Panc1 (cell line): ENCODE measurements around the gene ACAD9. TPM values are rescaled to one million over a fixed set of nuclear protein-coding genes. Genes with fewer than 3 reads are reported as not detected.

Experiments
- ATAC-seq: fragments of 200-7000 bp; cut with Tn5 transposase; 2 replicates; pipeline ENCODE4 v1.9.1; 2020; ENCODE audit warnings: mild to moderate bottlenecking, moderate library complexity
- BruUV-seq: library from RNA; stranded (reverse); fragments of 400-500 nt; replicated peaks from 2 replicates; lab custom pipeline; 2021; lab: Mats Ljungman, UMichigan
- CTCF ChIA-PET: fragments of 300-600 bp; sonication (Branson Sonifier 250); formaldehyde crosslinking; loops from one replicate; lab custom pipeline; 2022; ENCODE audit warnings: antibody characterized with exemption; lab: Charles Lee
- POLR2A ChIA-PET: fragments of 300-600 bp; sonication (Branson Sonifier 250); formaldehyde crosslinking; loops from one replicate; lab custom pipeline; 2022; ENCODE audit warnings: antibody characterized with exemption; lab: Charles Lee
- DNase-seq: peaks from one replicate; pipeline ENCODE4 v3.0.0-alpha.2; 2010; ENCODE audit warnings: low read depth, low spot score
- H3K27ac ChIP-seq: 2 replicates; pipeline ENCODE4 v1.5.1; 2011; ENCODE audit warnings: mild to moderate bottlenecking, low read length, inconsistent platforms
- H3K27me3 ChIP-seq: fragments of 200-500 bp; sonication (Bioruptor generic); 2 replicates; pipeline ENCODE4 v1.6.0; 2014; ENCODE audit warnings: low read length, inconsistent platforms; ENCODE audit not compliant: control insufficient read depth, insufficient read depth
- H3K36me3 ChIP-seq: fragments of 200-500 bp; sonication (Bioruptor generic); 2 replicates; pipeline ENCODE4 v1.5.1; 2014; ENCODE audit warnings: inconsistent platforms, mild to moderate bottlenecking, low read length, moderate library complexity; ENCODE audit not compliant: control insufficient read depth, insufficient read depth
- H3K4me1 ChIP-seq: 2 replicates; pipeline ENCODE4 v1.5.1; 2011; ENCODE audit warnings: inconsistent platforms, mild to moderate bottlenecking, low read length, moderate library complexity; ENCODE audit not compliant: control insufficient read depth, insufficient read depth
- H3K4me3 ChIP-seq, 2 experiments: 2 replicates each; pipeline ENCODE4 v1.5.1; 2011 to 2012; ENCODE audit warnings: low read depth in 2 of 2, low read length in 2 of 2, mild to moderate bottlenecking in 2 of 2, inconsistent platforms in 1 of 2, moderate library complexity in 1 of 2
- H3K9me3 ChIP-seq: fragments of 200-500 bp; sonication (Bioruptor generic); 2 replicates; pipeline ENCODE4 v1.5.1; 2014; ENCODE audit warnings: low read depth, mild to moderate bottlenecking, inconsistent platforms, low read length, moderate library complexity; ENCODE audit not compliant: control insufficient read depth, insufficient read depth
- POLR2AphosphoS5 ChIP-seq: IDR thresholded peaks from 2 replicates; pipeline ENCODE4 v1.6.1; 2012; ENCODE audit warnings: mild to moderate bottlenecking, low read depth, low read length, moderate library complexity
- SIN3A ChIP-seq: IDR thresholded peaks from 2 replicates; pipeline ENCODE4 v1.6.1; 2012; ENCODE audit warnings: low read depth, mild to moderate bottlenecking, low read length, moderate library complexity, borderline replicate concordance; ENCODE audit not compliant: insufficient read depth
- TCF7L2 ChIP-seq: IDR thresholded peaks from 2 replicates; pipeline ENCODE4 v1.6.1; 2011; ENCODE audit warnings: mild to moderate bottlenecking, low read depth, low read length, inconsistent platforms
- in situ Hi-C: cut with HindIII; loops from 2 replicates; pipeline ENCODE4 v1.10.0; 2016; ENCODE audit warnings: low sequenced_read_pairs, low pct_unique_long_range_greater_than_20kb
- intact Hi-C: fragments of 100-400 bp; cut with micrococcal nuclease; formaldehyde crosslinking; loops from one replicate; pipeline ENCODE4 v1.10.0; 2022; ENCODE audit not compliant: unreplicated experiment
- total RNA-seq: library from RNA; stranded (reverse); gene quantifications from one replicate; pipeline ENCODE4 v1.2.1, GENCODE V29; 2021; ENCODE audit not compliant: unreplicated experiment
- TF ChIP-seq, protein P1 (sequence below): fragments of 450-650 bp; IDR thresholded peaks from 2 replicates; pipeline ENCODE4 v1.5.1; 2017; ENCODE audit warnings: mild to moderate bottlenecking
- TF ChIP-seq, protein P2 (sequence below), 2 experiments: IDR thresholded peaks; 2 replicates each; pipeline ENCODE4 v1.6.1; 2011 to 2012; ENCODE audit warnings: low read depth in 2 of 2, control low read depth in 1 of 2, low read length in 1 of 2, mild to moderate bottlenecking in 1 of 2, moderate library complexity in 1 of 2; ENCODE audit not compliant: insufficient read depth in 1 of 2

ACAD9 gene
- total RNA-seq, 1 experiment from 2014 or later: 70.9 TPM

DNA sequence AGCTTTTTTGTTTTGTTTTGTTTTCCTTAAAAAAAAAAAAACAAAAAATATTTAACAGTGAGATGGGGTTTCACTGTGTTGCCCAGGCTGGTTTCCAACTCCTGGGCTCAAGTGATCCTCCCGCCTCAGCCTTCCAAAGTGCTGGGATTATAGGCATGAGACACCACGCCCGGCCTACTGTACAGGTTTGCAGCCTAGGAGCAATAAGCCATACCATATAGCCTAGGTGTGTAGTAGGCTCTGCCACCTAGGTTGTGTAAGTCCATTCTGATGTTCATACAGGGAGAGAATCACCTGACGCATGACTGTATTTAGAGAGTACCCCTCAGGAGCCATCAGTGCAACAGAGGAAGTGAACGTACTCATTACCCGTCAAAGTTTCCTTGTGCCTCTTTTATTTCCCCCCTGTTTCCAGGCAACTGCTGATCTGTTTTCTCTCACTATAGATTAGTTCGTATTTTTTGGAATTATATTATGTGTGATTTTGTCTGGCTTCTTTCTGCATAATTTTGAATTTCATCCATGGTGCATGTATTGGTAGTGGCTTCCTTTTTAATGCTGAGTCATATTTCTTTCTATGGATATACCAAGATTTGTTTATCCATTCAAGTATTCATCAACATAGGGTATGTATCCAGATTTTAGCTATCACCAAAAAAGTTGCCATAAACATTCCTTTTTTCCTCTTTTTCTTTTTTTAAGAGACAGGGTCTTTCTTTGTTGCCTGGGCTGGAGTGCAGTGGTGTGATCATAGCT, 9.9 kb downstream of the ACAD9 start:
- CTCF ChIA-PET: no interaction called here
- in situ Hi-C loops: no loop called here
- peaks cover 2% of the 10 kb centered on the region; the same call in 1 of the 2 replicates for H3K36me3 ChIP-seq

DNA sequence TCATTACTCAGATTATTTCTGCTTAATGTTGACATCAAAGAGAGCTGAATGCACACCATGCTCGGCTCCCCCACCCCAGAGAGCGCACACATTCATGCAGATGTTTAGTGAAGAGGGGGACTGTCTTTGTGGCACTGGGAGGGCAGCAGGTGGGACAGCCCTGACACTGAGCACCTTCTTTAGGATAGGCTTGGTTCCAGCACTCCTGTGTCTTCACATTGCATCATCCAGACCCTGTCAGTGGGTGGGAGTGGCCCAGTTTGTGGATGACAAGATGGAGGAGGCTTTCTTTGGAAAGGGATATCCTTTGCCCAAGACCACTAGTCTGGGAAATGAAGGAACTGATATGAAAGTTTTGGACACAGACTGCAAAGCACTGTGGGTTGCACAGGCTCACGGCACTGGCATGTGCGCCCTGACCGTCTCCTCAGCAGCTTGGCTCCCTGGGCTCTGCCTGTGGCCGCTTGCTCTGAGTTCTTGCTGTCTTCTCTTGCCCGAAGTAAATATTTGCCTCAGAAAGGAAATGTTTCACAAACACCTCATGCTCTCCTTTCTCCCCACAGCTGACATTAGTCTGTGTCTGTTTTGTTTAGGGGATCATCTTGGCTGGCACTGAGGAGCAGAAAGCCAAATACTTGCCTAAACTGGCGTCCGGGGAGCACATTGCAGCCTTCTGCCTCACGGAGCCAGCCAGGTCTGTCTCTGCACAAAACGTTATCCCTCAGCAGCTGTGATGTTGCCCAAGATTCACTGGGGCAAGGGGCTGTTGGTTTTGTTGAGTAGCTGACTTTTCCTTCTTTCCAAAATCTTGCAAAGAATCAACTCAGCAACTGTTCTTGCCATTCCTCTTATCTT, 16.6 kb downstream of the ACAD9 start:
- no peak overlapping the region for H3K4me3 ChIP-seq
- ATAC-seq (no peak), DNase-seq (no peak)
- H3K4me1 ChIP-seq: no peaks in the 10 kb centered on the region
- no peak overlapping the region for H3K27ac ChIP-seq
- in situ Hi-C loops: no loop called here
- H3K36me3 ChIP-seq: peaks cover 16% of the 10 kb centered on the region
- TF ChIP-seq, protein P1, sequence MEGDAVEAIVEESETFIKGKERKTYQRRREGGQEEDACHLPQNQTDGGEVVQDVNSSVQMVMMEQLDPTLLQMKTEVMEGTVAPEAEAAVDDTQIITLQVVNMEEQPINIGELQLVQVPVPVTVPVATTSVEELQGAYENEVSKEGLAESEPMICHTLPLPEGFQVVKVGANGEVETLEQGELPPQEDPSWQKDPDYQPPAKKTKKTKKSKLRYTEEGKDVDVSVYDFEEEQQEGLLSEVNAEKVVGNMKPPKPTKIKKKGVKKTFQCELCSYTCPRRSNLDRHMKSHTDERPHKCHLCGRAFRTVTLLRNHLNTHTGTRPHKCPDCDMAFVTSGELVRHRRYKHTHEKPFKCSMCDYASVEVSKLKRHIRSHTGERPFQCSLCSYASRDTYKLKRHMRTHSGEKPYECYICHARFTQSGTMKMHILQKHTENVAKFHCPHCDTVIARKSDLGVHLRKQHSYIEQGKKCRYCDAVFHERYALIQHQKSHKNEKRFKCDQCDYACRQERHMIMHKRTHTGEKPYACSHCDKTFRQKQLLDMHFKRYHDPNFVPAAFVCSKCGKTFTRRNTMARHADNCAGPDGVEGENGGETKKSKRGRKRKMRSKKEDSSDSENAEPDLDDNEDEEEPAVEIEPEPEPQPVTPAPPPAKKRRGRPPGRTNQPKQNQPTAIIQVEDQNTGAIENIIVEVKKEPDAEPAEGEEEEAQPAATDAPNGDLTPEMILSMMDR: no peak
- TF ChIP-seq POLR2AphosphoS5 (no peak), SIN3A (no peak), TCF7L2 (no peak)
- TF ChIP-seq, protein P2, sequence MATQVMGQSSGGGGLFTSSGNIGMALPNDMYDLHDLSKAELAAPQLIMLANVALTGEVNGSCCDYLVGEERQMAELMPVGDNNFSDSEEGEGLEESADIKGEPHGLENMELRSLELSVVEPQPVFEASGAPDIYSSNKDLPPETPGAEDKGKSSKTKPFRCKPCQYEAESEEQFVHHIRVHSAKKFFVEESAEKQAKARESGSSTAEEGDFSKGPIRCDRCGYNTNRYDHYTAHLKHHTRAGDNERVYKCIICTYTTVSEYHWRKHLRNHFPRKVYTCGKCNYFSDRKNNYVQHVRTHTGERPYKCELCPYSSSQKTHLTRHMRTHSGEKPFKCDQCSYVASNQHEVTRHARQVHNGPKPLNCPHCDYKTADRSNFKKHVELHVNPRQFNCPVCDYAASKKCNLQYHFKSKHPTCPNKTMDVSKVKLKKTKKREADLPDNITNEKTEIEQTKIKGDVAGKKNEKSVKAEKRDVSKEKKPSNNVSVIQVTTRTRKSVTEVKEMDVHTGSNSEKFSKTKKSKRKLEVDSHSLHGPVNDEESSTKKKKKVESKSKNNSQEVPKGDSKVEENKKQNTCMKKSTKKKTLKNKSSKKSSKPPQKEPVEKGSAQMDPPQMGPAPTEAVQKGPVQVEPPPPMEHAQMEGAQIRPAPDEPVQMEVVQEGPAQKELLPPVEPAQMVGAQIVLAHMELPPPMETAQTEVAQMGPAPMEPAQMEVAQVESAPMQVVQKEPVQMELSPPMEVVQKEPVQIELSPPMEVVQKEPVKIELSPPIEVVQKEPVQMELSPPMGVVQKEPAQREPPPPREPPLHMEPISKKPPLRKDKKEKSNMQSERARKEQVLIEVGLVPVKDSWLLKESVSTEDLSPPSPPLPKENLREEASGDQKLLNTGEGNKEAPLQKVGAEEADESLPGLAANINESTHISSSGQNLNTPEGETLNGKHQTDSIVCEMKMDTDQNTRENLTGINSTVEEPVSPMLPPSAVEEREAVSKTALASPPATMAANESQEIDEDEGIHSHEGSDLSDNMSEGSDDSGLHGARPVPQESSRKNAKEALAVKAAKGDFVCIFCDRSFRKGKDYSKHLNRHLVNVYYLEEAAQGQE (IDR thresholded peaks at IDR 0.05; ENCODE audit: insufficient read depth in 1 of 2, low read depth in 2 of 2, low read length in 1 of 2): no peak
- no TSS peak for BruUV-seq
- intact Hi-C loops: no loop called here
- CTCF ChIA-PET: no interaction called here
- POLR2A ChIA-PET: no interaction called here
- H3K27me3 ChIP-seq: no peaks in the 10 kb centered on the region
- no peaks in the 10 kb centered on the region for H3K9me3 ChIP-seq

More for the DNA sequence above, 9.9 kb downstream of the ACAD9 start:
- DNase-seq (no peak), ATAC-seq (peak; percentile 38; the same call in 1 of the 2 replicates)
- TF ChIP-seq SIN3A (no peak), POLR2AphosphoS5 (no peak)
- BruUV-seq: no TSS peak
- Histone ChIP-seq H3K9me3 (no peaks in the 10 kb centered on the region), H3K27ac (no peak overlapping the region), H3K4me1 (no peaks in the 10 kb centered on the region), H3K27me3 (no peaks in the 10 kb centered on the region), H3K4me3 (no peak overlapping the region)
- POLR2A ChIA-PET: no interaction called here
- intact Hi-C loops: no loop called here
